HK-2 (cell line): Measurements from ENCODE around the gene FAM117A.
"Not testable (repeated sequence)": the region's sequence is repeated elsewhere in the genome, so short reads cannot be mapped to it uniquely, and the experiment has no call there.

Experiments used
- DNase-seq: peaks from one replicate; pipeline ENCODE4 v3.0.0-alpha.2; 2018; ENCODE audit not compliant: unreplicated experiment

FAM117A gene

DNA sequence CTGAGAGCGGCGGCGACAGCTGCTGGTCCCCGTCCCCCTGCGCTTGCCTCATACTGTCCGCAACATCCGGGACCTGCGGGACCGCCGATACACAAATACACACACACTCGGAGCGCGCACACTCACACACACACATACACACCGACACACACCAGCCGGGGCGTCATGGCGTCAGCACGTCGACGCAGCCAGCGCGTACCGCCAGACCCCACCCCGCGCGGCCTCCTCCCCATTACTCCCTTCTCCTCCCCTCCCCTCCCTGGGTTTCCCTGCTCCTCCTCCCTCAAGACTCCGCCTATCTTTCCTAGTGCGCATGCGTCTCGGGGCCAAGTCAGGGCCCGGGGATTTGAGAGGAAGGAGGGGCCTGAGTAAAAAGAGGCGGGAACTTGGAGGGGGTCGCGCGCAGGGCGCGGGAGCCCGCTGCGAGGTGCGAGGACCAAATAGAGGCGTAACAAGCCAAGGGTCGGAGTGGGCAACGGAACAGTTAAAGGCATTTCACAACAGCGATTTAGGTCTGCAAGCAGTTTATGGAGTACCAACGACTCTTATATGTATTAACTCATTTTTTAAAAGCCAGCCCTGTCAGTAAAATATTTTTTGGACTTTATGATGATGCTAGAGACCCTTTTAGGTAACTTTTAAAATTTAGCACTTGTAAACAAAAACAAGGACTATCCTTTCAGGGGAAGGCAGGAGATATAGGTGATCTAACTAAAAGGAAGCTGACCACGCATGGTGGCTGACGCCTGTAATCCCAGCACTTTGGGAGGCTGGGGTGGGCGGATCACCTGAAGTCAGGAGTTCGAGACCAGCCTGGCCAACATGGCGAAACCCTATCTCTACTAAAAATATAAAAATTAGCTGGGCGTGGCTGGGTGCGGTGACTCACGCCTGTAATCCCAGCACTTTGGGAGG, 85.7 kb downstream of the FAM117A start, which contains the start of gene SPOP:
Gene SPOP (minus strand): TSS at position 165 of the 915 bp plus-strand sequence. CDS start 55,287 bp downstream, outside the sequence.
- DNase-seq = peak; percentile 98

DNA sequence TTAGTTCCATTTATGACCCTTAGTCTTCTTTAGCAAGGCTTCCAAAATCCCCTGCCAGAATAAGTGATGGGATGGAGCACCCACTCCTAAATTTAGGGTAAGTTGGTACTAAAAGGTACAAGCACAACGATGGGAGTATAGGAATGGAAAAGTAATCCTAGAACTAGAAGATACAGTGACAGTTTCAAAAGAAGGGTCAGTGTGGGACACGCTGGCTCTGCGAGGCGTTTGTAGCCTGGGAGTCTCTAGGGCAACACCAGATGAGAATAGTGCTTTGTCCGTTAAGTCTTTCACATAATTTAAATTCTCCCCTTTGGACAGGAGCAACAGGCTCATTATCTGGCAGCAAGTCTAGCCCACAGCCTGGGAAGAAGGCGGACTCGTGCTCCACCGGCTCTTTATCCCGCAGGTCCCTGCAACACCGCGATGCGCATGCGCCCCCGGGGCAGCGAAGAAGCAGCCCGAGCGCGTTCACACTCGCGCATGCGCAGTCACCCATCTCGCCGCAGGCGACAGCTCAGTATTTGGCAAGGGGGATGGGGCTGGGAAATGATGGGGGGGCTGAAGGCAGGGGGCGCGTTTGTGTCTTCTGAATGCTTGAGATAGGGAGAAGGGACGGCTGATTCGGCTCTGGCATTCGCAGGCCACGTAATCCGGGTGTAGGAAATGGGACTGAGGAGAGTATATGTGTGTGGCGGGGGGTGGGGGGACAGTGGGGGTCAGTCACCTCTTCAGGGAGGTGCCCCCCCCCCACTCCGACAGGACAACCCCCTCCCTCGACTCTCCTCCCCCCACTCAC, 86.6 kb downstream of the FAM117A start:
- DNase-seq = peak; percentile 94

DNA sequence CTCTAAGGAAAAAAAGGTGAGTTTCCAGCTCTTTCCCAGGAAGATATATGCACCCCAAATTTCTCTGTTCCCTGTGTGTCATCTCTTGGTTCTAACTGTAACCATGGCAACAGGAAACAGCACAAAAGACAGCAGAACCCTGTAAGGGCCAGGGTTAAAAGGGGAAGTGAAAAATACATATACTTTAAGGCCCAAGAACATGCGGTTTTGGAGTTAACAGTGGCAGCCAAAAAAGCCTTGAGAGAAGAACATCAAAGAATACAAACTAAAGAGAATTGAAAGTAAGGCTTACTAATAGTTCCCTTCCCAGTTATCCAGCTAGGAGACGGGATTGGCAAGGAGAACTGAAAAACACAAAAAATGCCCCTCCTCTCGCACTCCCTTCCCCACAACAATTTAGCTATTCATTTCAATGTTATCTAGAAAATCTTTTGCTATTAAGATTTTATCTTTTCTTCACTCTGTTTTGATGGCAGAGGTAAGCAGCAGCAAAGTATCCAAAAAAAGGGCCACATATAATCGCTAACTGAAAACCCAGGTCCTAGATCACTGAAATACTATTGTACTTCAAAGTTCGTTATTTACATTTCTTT, 87.6 kb downstream of the FAM117A start:
- DNase-seq = no peak

DNA sequence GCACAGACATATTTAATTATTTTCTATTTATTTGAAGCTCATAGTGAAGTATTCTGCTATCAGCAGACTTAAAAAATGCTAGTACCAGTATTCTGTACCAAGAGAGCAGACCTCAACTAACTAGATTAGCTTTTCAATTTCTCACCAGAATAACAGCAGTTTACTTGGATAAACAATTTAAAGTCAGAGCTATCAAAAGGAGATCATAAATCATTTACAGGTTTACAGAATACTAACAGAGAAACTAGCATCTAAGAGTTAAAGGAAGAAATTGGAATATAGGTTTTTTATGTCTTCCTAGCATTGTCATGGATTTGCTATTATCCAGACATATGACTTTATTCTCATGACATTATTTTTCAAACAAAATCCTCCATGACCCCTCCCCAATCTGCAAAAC, 89.4 kb downstream of the FAM117A start:
- no peak for DNase-seq

DNA sequence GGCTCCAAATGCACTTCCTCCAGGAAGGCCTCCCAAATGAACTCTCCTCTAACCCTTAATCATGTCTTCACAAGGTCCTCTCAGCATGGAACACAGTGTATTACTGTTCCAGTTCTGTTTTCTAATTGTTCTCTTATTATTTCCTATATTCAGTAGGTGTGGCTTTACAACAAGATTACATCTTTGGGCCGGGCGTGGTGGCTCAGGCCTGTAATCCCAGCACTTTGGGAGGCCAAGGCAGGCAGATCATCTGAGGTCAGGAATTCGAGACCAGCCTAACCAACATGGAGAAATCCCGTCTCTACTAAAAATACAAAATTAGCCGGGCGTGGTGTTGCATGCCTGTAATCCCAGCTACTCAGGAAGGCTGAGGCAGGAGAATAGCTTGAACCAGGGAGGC, 90.3 kb downstream of the FAM117A start:
- not testable (repeated sequence) for DNase-seq

DNA sequence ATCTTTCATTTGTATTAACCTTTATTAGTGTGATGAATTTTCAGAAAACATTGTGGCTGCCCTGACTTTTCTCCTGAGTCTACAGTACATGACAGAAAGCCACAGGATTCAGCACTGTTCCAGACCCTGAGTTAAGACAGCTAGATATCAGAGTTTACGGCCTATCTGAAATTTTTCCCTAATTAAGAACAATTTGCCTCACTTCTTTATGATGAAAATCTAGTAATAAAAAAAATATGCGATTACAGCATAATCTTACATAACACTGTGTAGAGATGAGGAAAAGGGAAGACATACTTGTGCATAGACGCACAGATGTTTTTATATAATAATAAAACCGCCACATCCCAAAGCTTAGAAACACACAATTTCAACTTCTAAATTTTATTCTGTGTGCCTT, 93.3 kb downstream of the FAM117A start:
- DNase-seq = no peak

DNA sequence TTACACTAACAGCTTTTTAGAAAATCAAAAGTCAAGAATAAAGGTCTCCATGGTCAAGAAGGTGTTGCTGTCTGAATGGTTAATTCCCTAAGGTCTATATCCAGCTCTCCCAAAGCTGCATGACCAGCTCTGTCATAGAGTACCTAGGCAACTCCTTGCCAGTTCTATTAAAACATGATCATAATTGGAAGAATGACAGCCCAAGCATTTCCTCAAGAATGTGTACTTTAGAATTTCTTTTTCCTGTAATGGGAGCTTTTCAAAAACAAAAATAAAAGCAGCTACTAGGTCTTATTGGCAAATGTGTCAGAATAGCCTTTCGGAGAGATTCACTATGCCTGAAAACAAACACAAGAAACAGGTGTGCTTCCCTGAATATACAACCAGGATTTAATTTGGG, 93.9 kb downstream of the FAM117A start:
- no peak for DNase-seq

DNA sequence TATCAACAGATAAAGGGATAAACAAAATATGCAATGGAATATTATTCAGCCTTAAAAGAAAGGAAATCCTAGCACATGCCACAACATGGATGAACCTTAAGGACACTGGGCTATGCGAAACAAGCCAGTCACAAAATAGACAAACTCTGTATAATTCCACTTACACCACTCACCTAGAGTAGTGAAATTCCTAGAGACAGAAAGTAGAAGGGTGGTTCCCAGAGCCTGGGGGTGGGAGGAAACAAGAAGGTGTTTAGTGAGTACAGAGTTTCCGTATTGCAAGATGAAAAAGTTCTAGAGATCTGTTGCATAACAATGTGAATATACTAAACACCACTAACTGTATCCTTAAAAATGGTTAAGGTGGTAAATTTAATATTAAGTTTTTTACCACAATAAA, 96.1 kb downstream of the FAM117A start:
- no peak for DNase-seq

DNA sequence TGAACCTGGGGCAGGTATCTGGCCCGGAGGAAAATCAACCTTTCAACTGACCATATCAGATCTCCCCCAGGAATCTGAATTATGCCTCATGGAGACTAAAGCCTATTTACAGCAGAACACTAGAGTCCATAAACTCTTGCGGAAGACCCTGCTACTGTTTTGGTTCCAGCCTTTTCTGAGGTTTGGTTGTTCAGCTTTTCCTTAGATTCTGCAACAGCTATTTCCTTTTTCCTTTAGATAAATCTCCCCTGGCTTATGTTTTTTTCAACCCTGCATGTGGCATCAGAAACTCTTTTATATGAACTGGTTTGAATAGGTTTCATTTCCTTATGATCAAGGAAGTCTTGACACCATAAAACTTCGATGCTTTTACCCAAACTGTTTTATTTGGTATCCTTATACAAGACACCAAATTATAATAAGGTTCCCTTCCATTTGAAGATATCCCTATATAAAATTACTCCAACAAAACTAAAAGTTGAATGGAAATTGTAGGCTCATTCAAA, 99.2 kb downstream of the FAM117A start:
- no peak for DNase-seq
